Hippocampal formation (tissue), 2 donors: ENCODE measurements around the gene CACNG7.

Experiments used
- DNase-seq, 2 donors: peaks; one replicate each; lab custom pipeline; 2025; lab: John Stamatoyannopoulos, UW

Gene CACNG7

DNA sequence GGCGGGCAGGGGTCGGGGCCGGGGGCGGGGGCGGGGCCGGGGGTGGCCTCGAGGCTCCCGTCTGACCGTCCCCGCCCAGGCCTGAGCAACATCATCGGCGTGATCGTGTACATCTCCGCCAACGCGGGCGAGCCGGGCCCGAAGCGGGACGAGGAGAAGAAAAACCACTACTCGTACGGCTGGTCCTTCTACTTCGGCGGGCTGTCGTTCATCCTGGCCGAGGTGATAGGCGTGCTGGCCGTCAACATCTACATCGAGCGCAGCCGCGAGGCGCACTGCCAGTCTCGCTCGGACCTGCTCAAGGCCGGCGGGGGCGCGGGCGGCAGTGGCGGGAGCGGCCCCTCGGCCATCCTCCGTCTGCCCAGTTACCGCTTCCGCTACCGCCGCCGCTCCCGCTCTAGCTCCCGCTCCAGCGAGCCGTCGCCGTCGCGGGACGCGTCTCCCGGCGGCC is 72.9 kb downstream of the CACNG7 start:
- no peak for DNase-seq

DNA sequence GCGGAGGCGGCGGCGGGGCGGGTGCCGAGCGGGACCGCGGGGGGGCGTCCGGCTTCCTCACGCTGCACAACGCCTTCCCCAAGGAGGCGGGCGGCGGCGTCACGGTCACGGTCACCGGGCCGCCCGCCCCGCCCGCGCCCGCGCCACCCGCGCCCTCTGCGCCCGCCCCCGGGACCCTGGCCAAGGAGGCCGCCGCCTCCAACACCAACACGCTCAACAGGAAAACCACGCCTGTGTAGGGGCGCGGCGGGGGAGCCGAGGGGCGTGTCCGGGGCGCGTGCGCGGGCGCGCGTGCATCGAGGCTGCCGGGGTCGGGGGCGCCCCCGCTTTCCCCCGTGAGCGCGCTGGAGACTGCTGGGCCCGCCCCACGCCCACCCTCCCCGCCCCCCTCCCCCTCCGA is 73.5 kb downstream of the CACNG7 start:
- DNase-seq, result no peak

DNA sequence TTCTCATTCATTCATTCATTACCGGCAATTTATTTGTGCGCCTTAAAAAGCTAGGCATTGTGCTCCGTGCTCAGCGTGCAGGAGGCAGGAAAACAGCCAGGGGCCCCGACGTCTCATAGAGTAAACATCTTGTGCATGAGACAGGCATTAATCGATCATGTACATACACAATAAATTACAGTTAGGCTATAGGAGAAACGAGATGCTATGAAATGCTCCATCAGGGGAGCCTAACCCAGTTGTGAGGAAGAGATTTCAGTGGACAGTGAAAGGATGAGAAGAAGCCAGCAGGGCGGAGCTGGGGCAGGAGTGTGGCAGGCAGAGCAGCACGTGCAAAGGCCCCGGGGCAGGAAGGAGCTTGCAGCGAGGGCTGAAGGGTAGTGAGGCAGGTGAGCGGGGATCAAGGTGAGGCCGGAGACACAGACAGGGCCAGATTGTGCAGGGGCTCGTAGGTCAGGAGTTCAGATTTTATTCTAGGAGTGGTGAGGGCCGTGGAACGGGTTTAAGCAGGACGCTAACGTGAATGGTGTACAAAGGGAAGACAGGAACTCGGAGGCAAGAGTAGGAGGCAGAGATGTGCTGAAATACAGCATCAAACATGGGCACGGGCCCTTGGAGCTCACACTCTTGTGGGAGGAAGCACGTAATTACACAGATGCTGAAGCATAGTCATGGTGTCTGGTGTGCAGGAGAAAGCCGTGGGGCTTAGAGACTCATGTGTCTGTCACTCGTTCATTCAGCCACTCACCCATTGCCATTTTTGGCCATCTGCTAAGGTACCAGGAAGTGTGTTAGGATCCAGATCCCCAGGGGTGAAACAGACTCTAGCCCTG is 74.6 kb downstream of the CACNG7 start:
- DNase-seq, result no peak

DNA sequence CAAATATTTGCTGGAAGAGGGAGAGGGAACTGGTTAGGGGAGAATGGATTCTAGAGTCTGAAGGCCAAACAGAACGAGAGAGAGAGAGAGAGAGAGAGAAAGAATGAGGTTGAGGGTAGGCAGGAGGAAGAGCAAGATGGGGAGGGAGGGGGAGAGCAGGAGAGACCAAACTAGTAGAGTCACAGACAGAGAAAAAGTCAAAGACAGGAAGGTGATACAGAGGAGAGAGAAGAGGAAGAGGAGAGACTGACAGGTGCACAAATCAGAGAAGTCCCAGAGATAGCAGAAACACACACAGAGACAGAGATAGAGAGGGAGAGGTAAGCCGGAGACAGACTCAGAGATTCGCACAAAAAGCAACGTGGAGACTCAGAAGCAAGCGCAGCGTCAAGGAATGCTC is 76.8 kb downstream of the CACNG7 start:
- no peak for DNase-seq

DNA sequence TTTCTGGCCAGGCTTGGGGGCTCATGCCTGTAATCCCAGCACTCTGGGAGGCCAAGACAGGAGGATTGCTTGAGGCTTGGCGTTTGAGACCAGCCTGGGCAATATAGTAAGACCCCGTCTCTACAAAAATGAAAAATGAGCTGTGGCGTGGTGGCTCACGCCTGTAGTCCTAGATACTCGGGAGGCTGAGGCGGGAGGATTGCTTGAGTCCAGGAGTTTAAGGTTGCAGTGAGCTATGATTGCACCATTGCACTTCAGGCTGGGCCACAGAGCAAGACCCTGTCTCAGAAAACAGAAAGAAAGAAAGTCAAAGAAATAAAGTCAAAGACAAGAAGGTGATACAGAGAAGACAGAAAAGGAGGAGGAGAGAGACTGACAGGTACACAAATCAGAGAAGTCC is 79.9 kb downstream of the CACNG7 start:
- DNase-seq, result no peak

DNA sequence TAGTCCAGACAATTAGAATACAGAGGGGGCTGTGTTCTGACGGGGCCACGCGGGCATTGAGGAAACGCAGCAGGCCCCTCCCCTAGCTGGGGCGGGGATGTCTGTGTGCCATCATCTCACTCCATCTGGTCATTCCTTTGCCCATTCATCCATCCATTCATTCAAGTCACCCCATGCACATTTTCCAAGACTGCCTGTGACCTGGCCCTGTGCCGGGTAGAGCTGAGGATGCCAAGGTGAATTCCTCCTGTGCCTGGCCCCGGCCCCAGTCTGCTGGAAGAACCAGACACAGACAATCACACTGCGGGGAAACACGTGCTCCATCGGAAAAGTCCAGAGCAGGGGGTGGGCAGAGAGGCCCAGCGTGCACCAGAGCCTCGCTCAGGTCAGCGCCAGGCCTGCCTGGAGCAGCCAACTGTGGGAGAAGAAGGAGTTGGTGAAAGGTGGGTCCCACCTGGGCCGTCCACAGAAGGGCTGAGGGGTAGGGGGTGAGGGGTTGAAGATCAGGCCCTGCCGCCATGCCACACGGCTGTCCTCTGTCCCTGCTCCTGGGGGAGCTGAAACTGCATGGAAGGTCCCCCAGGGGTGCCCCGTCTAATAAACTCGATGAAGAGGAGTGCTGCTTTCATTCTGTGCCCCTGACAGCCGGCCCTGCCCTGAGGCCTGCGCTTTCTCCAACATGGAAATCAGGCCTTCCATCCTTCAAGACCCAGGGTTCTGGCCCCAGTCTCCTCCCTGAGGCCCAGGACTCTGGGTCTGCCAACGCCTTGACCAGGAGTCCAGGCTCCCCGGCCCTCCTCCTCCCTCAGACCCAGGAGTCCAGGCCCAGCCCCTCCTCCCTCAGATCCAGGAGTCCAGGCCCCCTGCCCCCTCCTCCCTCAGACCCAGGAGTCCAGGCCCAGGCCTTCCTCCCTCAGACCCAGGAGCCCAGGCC is 80.8 kb downstream of the CACNG7 start:
- DNase-seq, result no peak

DNA sequence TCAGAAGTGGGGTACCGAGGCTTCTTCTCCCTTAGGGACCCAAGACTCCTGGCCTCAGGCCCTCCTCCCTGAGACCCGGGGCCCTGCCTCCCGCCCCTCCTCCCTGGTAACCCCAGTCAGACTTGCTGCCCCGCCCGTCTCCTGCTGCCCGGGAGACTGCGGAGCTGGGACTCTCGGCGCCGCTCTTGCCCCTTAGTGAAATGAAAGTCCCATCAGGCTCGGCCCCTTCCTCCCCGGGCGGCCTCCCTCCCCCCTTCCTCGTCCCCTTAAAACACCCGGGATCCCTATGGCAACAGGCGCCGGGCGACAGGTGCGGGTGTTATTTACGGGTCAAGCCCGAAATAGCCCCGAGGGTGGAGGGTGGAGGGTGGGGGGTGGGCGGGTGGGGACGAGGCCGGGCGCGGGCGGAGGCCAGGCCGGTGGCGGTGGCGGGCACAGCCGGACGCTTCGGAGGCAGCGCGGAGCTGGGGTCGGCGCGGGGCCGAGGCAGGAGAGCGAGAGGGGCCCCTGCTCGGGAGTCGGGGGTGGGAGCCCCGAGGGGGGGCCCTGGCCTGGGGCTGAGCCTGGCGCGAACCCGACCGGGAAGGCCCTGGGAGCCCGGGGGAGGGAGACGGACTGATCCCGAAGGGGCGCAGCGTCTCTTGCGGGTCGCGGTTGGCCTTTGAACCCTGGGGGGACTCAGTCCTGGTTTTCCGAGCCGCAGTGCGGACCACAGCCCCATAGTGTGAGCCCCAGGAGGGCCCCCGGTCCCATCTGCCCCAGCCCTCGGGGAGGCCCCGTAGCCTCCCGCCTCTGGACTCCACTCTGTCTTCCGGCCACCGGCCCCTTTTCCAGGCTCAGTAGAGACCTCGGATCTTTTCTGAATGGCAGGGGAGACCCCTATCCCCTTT is 82.4 kb downstream of the CACNG7 start, which contains the start of gene CACNG6:
Gene CACNG6 (plus strand): TSS at position 414 of the 890 bp plus-strand sequence. CDS start 1,241 bp downstream, outside the sequence.
- no peak for DNase-seq

DNA sequence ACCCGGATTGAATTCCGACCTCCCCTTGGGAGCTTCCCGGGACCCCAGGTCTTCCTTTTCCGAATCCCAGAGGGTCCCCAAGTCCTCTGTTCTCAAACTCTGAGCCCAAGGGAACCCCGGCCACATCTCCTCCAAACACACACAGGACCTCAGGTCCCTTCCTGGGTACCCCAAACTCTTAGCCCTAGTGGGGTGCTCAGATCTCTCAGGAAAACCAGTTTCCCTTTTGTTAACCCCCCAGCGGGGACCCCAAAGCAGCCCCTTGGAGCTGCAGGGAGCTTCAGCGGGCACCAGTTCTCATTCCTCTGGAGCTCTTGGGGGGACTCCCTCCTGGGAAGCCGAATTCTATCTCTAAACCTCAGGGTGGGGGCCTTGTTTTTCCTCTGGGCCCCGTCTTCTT is 83.1 kb downstream of the CACNG7 start:
- DNase-seq, result no peak

DNA sequence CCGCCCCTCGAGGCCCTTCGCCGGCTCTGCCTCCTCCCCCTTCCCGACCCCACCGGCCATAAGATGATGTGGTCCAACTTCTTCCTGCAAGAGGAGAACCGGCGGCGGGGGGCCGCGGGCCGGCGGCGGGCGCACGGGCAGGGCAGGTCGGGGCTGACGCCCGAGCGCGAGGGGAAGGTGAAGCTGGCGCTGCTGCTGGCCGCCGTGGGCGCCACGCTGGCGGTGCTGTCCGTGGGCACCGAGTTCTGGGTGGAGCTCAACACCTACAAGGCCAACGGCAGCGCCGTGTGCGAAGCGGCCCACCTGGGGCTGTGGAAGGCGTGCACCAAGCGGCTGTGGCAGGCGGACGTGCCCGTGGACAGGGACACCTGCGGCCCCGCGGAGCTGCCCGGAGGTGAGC is 83.7 kb downstream of the CACNG7 start:
- no peak for DNase-seq

DNA sequence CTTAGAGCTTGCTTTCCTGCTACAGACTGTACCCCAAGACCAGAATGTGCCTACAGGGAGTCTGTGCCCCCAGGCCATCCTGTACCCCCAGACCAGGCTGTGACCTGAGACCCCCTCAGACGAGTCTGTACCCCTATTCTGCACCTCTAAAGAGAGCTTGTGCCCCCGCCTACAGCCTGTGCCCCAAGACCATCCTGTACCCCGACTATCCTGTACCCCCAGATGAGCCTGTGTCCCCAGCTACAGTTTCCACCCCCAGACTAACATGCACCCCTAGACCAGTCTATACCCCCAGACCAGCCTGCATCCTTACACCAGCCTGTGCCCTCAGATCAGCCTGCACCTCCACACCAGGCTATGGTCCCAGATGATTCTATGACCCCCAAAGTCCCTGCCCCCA is 84.4 kb downstream of the CACNG7 start:
- DNase-seq, result no peak
